K562 (cell line): ENCODE results near the gene VMP1. TPM values are rescaled to one million over a fixed set of nuclear protein-coding genes. Genes with fewer than 3 reads are reported as not detected.

Experiments used
- CAMTA2 ChIP-seq: fragments of 250-450 bp; sonication (Bioruptor Pico); conservative IDR thresholded peaks from 2 replicates; pipeline ENCODE4 v1.5.1; 2022
- ETV6 ChIP-seq, 3 experiments: fragments of 150-350 bp in 1 of 3; sonication (generic) in 1 of 3; formaldehyde crosslinking in 1 of 3; IDR thresholded peaks; 2 replicates each; pipeline versions ENCODE4 v1.6.1 to v1.8.0; 2014 to 2022; ENCODE audit warnings: borderline replicate concordance in 2 of 3, low read depth in 2 of 3, antibody characterized with exemption in 1 of 3, low read length in 1 of 3, mild to moderate bottlenecking in 1 of 3, missing genetic modification reagents in 1 of 3
- FUS ChIP-seq: fragments of 200-400 bp; formaldehyde crosslinking; optimal IDR thresholded peaks from 2 replicates; pipeline ENCODE3; 2017; ENCODE audit warnings: low read depth, low read length
- KDM1A ChIP-seq, 2 experiments: fragments of 450-650 bp; IDR thresholded peaks; 2 replicates each; pipeline ENCODE4 v1.6.1; 2016; ENCODE audit warnings: mild to moderate bottlenecking in 2 of 2
- MAFF ChIP-seq: IDR thresholded peaks from 2 replicates; pipeline ENCODE4 v1.6.1; 2012; ENCODE audit warnings: low read length, improper control_type of control experiment
- MEF2D ChIP-seq: conservative IDR thresholded peaks from 2 replicates; pipeline ENCODE4 v1.6.1; 2016; ENCODE audit warnings: low read depth, missing genetic modification characterization, missing compliant biosample characterization
- NCOA1 ChIP-seq: fragments of 450-650 bp; IDR thresholded peaks from 2 replicates; pipeline ENCODE4 v1.6.1; 2016; ENCODE audit warnings: low read depth
- NONO ChIP-seq, 2 experiments: fragments of 200-400 bp in 1 of 2; fragments of 450-650 bp in 1 of 2; formaldehyde crosslinking in 1 of 2; IDR thresholded peaks; 2 replicates each; pipeline ENCODE4 v1.6.1; 2017; ENCODE audit warnings: low read depth in 2 of 2, mild to moderate bottlenecking in 2 of 2, moderate library complexity in 2 of 2, low read length in 1 of 2
- POLR2AphosphoS5 ChIP-seq: IDR thresholded peaks from 2 replicates; pipeline ENCODE4 v1.6.1; 2011; ENCODE audit warnings: mild to moderate bottlenecking, low read depth, low read length, moderate library complexity; ENCODE audit not compliant: control insufficient read depth, insufficient read depth
- POLR3A ChIP-seq: IDR thresholded peaks from 2 replicates; pipeline ENCODE4 v1.6.1; 2011; ENCODE audit warnings: borderline replicate concordance, mild to moderate bottlenecking, moderate library complexity; ENCODE audit not compliant: insufficient read length, insufficient read depth; ENCODE audit errors: extremely low read depth
- SMARCA4 ChIP-seq: fragments of 450-650 bp; IDR thresholded peaks from 2 replicates; pipeline ENCODE4 v1.6.1; 2016
- SPI1 ChIP-seq: IDR thresholded peaks from 2 replicates; pipeline ENCODE4 v1.6.1; 2011; ENCODE audit warnings: low read depth, low read length, control low read depth, borderline replicate concordance
- TEAD4 ChIP-seq, 2 experiments: sonication (generic) in 1 of 2; formaldehyde crosslinking in 1 of 2; IDR thresholded peaks; 2 replicates each; pipeline versions ENCODE4 v1.6.1 to v1.8.0; 2012 to 2022; ENCODE audit warnings: borderline replicate concordance in 1 of 2, inconsistent platforms in 1 of 2, low read length in 1 of 2, mild to moderate bottlenecking in 1 of 2, missing genetic modification reagents in 1 of 2
- XRCC4 ChIP-seq: IDR thresholded peaks from one replicate; pipeline ENCODE4 v1.6.1; 2011; ENCODE audit not compliant: insufficient read depth, insufficient read length; ENCODE audit errors: extremely low read depth
- polyA plus RNA-seq, 8 experiments: library from polyadenylated mRNA; depleted of rRNA in 4 of 8; stranded (reverse) in 5 of 8; unstranded in 3 of 8; fragments of >200 nt; fragmentation: Nextera tagmentation in 2 of 8; fragmentation: Illumina TruSeq in 1 of 8; extraction: Ambion mirVana in 2 of 8; extraction: Trizol in 1 of 8; gene quantifications; 2 replicates each; pipeline versions ENCODE4 v1.2.1 to v1.2.3, GENCODE V29; 2011 to 2014; ENCODE audit warnings: inconsistent platforms in 1 of 8, missing spikeins in 1 of 8
- total RNA-seq, 7 experiments: library from RNA; depleted of rRNA in 6 of 7; stranded (reverse); fragments of >200 nt in 6 of 7; fragmentation: Illumina TruSeq in 2 of 7; extraction: Trizol in 2 of 7; gene quantifications; 2 replicates each; pipeline versions ENCODE4 v1.2.1 to v1.2.3, GENCODE V29; 2011 to 2021; ENCODE audit warnings: low replicate concordance in 1 of 7
- TF ChIP-seq, protein P1 (sequence below): fragments of 450-650 bp; formaldehyde crosslinking; conservative IDR thresholded peaks from 2 replicates; pipeline ENCODE4 v1.4.0; 2022; ENCODE audit warnings: mild to moderate bottlenecking, missing genetic modification characterization
- TF ChIP-seq, protein P2 (sequence below): fragments of 450-650 bp; formaldehyde crosslinking; IDR thresholded peaks from 2 replicates; pipeline ENCODE4 v1.4.0; 2020; ENCODE audit warnings: mild to moderate bottlenecking, mixed read lengths
- TF ChIP-seq, protein P3 (sequence below): sonication (generic); formaldehyde crosslinking; IDR thresholded peaks from 2 replicates; pipeline ENCODE4 v1.8.0; 2022; ENCODE audit warnings: missing genetic modification reagents, mild to moderate bottlenecking, borderline replicate concordance
- TF ChIP-seq, protein P4 (sequence below): sonication (generic); formaldehyde crosslinking; IDR thresholded peaks from 2 replicates; pipeline ENCODE4 v1.8.1; 2023; ENCODE audit warnings: mild to moderate bottlenecking, missing genetic modification reagents
- TF ChIP-seq, protein P5 (sequence below): fragments of 450-650 bp; formaldehyde crosslinking; IDR thresholded peaks from 2 replicates; pipeline ENCODE4 v1.4.0; 2020; ENCODE audit warnings: mild to moderate bottlenecking

VMP1 gene
- total and polyA plus RNA-seq, 9 of the 15 experiments (the other 6 are each of a cell fraction or from before 2014, with no cell fraction given) = 123 to 304 (median 151) TPM

DNA sequence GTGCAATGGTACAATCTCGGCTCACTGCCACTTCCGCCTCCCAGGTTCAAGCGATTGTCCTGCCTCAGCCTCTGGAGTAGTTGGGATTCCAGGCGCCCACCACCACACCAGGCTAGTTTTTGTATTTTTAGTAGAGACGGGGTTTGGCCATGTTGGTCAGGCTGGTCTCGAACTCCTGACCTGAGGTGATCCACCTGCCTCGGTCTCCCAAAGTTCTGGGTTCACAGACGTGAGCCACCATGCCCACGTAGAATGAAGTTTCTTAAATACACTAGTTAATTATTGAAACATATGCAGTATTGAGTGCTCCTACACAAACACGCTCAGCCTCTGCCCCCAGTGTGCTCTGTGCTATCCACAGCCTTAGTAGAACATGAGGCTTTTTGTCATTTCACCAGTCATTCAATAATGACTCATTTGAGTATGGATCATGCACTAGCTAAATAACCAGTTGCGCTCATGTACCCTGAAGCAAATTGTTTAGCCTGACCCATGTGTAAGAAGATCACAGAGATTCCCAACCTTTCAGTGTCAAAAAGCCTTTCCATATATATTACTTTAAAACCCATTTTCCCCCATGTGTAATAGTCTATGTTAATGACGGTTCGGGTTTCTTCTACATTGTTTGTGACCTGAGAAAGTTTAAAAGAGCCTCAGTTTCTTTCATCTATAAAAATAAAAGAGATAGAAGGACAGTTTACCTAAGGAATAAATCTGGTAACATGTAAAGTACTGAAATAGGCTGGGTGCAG is 135.6 kb downstream of the VMP1 start (continued):
- TF ChIP-seq, protein P1, sequence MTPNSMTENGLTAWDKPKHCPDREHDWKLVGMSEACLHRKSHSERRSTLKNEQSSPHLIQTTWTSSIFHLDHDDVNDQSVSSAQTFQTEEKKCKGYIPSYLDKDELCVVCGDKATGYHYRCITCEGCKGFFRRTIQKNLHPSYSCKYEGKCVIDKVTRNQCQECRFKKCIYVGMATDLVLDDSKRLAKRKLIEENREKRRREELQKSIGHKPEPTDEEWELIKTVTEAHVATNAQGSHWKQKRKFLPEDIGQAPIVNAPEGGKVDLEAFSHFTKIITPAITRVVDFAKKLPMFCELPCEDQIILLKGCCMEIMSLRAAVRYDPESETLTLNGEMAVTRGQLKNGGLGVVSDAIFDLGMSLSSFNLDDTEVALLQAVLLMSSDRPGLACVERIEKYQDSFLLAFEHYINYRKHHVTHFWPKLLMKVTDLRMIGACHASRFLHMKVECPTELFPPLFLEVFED (CRISPR knock-in tag) = peak; percentile 98
- TF ChIP-seq MEF2D = 0 out of 2 replicates have a peak, but pooled peaks have one; percentile 23
- 0 out of 2 replicates have a peak, but pooled peaks have one; percentile 6 for TF ChIP-seq SPI1
- TF ChIP-seq XRCC4 = no peak
- TF ChIP-seq CAMTA2 (CRISPR knock-in tag) = peak; percentile 14; the same call in 1 of the 2 replicates
- peak; percentile 49; the same call in 1 of the 2 replicates for TF ChIP-seq TEAD4 (IDR thresholded peaks at IDR 0.05; ENCODE audit: low read length)
- no peak for TF ChIP-seq TEAD4 (CRISPR knock-in tag; IDR thresholded peaks at IDR 0.05; ENCODE audit: borderline replicate concordance)
- TF ChIP-seq POLR3A = no peak
- TF ChIP-seq FUS = peak; percentile 59
- TF ChIP-seq KDM1A (IDR thresholded peaks at IDR 0.05) = peak in 1 of 2 experiments; percentile 34; a peak in 1 of 4 replicates
- TF ChIP-seq, protein P2, sequence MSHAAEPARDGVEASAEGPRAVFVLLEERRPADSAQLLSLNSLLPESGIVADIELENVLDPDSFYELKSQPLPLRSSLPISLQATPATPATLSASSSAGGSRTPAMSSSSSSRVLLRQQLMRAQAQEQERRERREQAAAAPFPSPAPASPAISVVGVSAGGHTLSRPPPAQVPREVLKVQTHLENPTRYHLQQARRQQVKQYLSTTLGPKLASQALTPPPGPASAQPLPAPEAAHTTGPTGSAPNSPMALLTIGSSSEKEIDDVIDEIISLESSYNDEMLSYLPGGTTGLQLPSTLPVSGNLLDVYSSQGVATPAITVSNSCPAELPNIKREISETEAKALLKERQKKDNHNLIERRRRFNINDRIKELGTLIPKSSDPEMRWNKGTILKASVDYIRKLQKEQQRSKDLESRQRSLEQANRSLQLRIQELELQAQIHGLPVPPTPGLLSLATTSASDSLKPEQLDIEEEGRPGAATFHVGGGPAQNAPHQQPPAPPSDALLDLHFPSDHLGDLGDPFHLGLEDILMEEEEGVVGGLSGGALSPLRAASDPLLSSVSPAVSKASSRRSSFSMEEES (CRISPR knock-in tag) = peak; percentile 2; the same call in 1 of the 2 replicates
- peak in 1 of 2 experiments; percentile 48; a peak in 2 of 4 replicates for TF ChIP-seq NONO (IDR thresholded peaks at IDR 0.05; ENCODE audit: low read depth in 2 of 2, low read length in 1 of 2)
- TF ChIP-seq, protein P3, sequence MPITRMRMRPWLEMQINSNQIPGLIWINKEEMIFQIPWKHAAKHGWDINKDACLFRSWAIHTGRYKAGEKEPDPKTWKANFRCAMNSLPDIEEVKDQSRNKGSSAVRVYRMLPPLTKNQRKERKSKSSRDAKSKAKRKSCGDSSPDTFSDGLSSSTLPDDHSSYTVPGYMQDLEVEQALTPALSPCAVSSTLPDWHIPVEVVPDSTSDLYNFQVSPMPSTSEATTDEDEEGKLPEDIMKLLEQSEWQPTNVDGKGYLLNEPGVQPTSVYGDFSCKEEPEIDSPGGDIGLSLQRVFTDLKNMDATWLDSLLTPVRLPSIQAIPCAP = no peak
- TF ChIP-seq SMARCA4 = peak; percentile 35; the same call in 1 of the 2 replicates
- peak; percentile 93 for TF ChIP-seq POLR2AphosphoS5
- 0 out of 2 replicates have a peak, but pooled peaks have one; percentile 1 for TF ChIP-seq MAFF
- no peak for TF ChIP-seq NCOA1
- TF ChIP-seq ETV6 (IDR thresholded peaks at IDR 0.05; ENCODE audit: borderline replicate concordance in 1 of 2, low read depth in 2 of 2, low read length in 1 of 2) = peak in 1 of 2 experiments; percentile 3; a peak in 1 of 4 replicates
- no peak for TF ChIP-seq ETV6 (CRISPR knock-in tag; IDR thresholded peaks at IDR 0.05; ENCODE audit: borderline replicate concordance)
- TF ChIP-seq, protein P4, sequence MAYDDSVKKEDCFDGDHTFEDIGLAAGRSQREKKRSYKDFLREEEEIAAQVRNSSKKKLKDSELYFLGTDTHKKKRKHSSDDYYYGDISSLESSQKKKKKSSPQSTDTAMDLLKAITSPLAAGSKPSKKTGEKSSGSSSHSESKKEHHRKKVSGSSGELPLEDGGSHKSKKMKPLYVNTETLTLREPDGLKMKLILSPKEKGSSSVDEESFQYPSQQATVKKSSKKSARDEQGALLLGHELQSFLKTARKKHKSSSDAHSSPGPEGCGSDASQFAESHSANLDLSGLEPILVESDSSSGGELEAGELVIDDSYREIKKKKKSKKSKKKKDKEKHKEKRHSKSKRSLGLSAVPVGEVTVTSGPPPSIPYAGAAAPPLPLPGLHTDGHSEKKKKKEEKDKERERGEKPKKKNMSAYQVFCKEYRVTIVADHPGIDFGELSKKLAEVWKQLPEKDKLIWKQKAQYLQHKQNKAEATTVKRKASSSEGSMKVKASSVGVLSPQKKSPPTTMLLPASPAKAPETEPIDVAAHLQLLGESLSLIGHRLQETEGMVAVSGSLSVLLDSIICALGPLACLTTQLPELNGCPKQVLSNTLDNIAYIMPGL (CRISPR knock-in tag) = no peak
- TF ChIP-seq, protein P5, sequence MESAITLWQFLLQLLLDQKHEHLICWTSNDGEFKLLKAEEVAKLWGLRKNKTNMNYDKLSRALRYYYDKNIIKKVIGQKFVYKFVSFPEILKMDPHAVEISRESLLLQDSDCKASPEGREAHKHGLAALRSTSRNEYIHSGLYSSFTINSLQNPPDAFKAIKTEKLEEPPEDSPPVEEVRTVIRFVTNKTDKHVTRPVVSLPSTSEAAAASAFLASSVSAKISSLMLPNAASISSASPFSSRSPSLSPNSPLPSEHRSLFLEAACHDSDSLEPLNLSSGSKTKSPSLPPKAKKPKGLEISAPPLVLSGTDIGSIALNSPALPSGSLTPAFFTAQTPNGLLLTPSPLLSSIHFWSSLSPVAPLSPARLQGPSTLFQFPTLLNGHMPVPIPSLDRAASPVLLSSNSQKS (CRISPR knock-in tag) = peak; percentile 82; the same call in 1 of the 2 replicates
